ENCODE measurements around the gene S100A6. TPM values are rescaled to one million over a fixed set of nuclear protein-coding genes. Genes with fewer than 3 reads are reported as not detected.

S100A6 gene
- total RNA-seq, 4 donors from 2014 or later: 153 to 361 (median 224) TPM

GRCh38 chr1:153538315-153538821 is 2.6 kb upstream of the S100A6 start:
- Histone ChIP-seq H3K36me3 (no peaks in the 10 kb centered on the region), H3K27me3 (no peaks in the 10 kb centered on the region), H3K4me1 (peaks cover 10 to 26% of the 10 kb centered on the region in 2 donors), H3K9me3 (no peaks in the 10 kb centered on the region), H3K4me3 (no peak overlapping the region), H3K27ac (peak overlapping the region in 2 of 4 donors; percentile 5 to 19)
- in situ Hi-C loops (cut with MboI; ENCODE audit: low sequenced_read_pairs in 4 of 4): loop anchor here in 1 of 4 donors (25.0 kb wide), 1 partner anchor 449 kb away; the partner anchor contains the start of genes JTB, RAB13 and RPS27
- ATAC-seq: no peak
- intact Hi-C loops (cut with DNase I; ENCODE audit: low total_unique reads): no loop called here
- TF ChIP-seq CTCF (IDR thresholded peaks at IDR 0.05 in 4 of 5, conservative IDR thresholded peaks at IDR 0.05 in 1 of 5) (no peak), POLR2A (IDR thresholded peaks at IDR 0.05) (no peak)
- no peak for DNase-seq

DNA sequence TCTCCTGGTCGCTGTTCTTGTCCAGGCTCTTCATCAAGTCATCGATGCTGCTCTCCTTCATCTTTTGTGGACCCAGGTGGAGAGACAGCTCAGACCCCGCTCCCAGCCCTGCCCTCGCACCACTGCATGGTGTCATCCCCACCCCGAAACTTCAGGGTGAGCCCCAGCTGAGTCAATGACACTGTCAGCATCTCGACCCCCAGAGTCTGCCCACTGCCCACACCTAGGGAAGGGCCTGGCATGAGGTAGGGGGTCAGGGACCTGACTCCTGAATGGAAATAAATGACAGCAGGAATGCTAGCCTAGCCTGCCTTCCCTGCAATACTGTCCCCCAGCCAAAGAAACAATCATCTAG is 1.6 kb upstream of the S100A6 start:
- ATAC-seq (no peak), DNase-seq (no peak)
- no peaks in the 10 kb centered on the region for H3K27me3 ChIP-seq
- H3K27ac ChIP-seq: no peak overlapping the region
- in situ Hi-C loops (cut with MboI; ENCODE audit: low sequenced_read_pairs in 4 of 4): loop anchor here in 1 of 4 donors (25.0 kb wide), 1 partner anchor 450 kb away; the partner anchor contains the start of genes JTB, RAB13 and RPS27
- no peaks in the 10 kb centered on the region for H3K36me3 ChIP-seq
- peaks cover 10 to 28% of the 10 kb centered on the region in 2 donors for H3K4me1 ChIP-seq
- TF ChIP-seq POLR2A (IDR thresholded peaks at IDR 0.05) (no peak), CTCF (IDR thresholded peaks at IDR 0.05 in 4 of 5, conservative IDR thresholded peaks at IDR 0.05 in 1 of 5) (no peak)
- intact Hi-C loops (cut with DNase I; ENCODE audit: low total_unique reads): no loop called here
- no peaks in the 10 kb centered on the region for H3K9me3 ChIP-seq
- no peak overlapping the region for H3K4me3 ChIP-seq

- H3K9me3 ChIP-seq: no peaks in the 10 kb centered on the region
- H3K27ac ChIP-seq: peak overlapping the region; percentile 82 to 92 (median 86)
- H3K27me3 ChIP-seq: no peaks in the 10 kb centered on the region
- intact Hi-C loops (cut with DNase I; ENCODE audit: low total_unique reads) (no loop called here), in situ Hi-C loops (cut with MboI; ENCODE audit: low sequenced_read_pairs in 4 of 4) (loop anchor here in 1 of 4 donors (25.0 kb wide), 1 partner anchor 450 kb away; the partner anchor contains the start of genes JTB, RAB13 and RPS27)
- DNase-seq: peak in 1 of 2 donors; percentile 45
- peak overlapping the region; percentile 54 to 70 (median 65) for H3K4me3 ChIP-seq
- H3K36me3 ChIP-seq: no peaks in the 10 kb centered on the region
- ATAC-seq: no peak
- no peak for TF ChIP-seq POLR2A (IDR thresholded peaks at IDR 0.05)
- no peak for TF ChIP-seq CTCF (IDR thresholded peaks at IDR 0.05 in 4 of 5, conservative IDR thresholded peaks at IDR 0.05 in 1 of 5)
- peaks cover 10 to 28% of the 10 kb centered on the region in 2 donors for H3K4me1 ChIP-seq
Observed at GRCh38 chr1:153536671-153537375, 1.0 kb upstream of the S100A6 start.

GRCh38 chr1:153536012-153536670 is 350 bp upstream of the S100A6 start:
- in situ Hi-C loops (cut with MboI; ENCODE audit: low sequenced_read_pairs in 4 of 4) (loop anchor here in 1 of 4 donors (25.0 kb wide), 1 partner anchor 451 kb away; the partner anchor contains the start of genes JTB, RAB13 and RPS27), intact Hi-C loops (cut with DNase I; ENCODE audit: low total_unique reads) (no loop called here)
- TF ChIP-seq CTCF (IDR thresholded peaks at IDR 0.05 in 4 of 5, conservative IDR thresholded peaks at IDR 0.05 in 1 of 5) (no peak), POLR2A (IDR thresholded peaks at IDR 0.05) (peak; percentile 59 to 62)
- DNase-seq (peak; percentile 65 to 83), ATAC-seq (peak; percentile 50 to 61)
- peak overlapping the region; percentile 54 to 70 (median 65) for H3K4me3 ChIP-seq
- H3K4me1 ChIP-seq: peaks cover 10 to 28% of the 10 kb centered on the region in 2 donors
- H3K36me3 ChIP-seq: no peaks in the 10 kb centered on the region
- H3K9me3 ChIP-seq: no peaks in the 10 kb centered on the region
- H3K27me3 ChIP-seq: no peaks in the 10 kb centered on the region
- H3K27ac ChIP-seq: peak overlapping the region; percentile 82 to 92 (median 86)

Data from gastrocnemius medialis (tissue), 4 donors.